Measurements from ENCODE around the gene YIPF5.

Gene YIPF5

GRCh38 chr5:144205141-144205551, 34.7 kb upstream of the YIPF5 start:
- peak overlapping the region; percentile 16 for H3K4me3 ChIP-seq (replicated peaks; ENCODE audit: low read depth, low read length)
- DNase-seq (ENCODE audit: extremely low read depth, low read depth) = no peak
- no peak for TF ChIP-seq CTCF (IDR thresholded peaks at IDR 0.05; ENCODE audit: low read depth, low read length, missing control alignments)

- DNase-seq (ENCODE audit: extremely low read depth, low read depth) = peak; percentile 46
- peak; percentile 78 for TF ChIP-seq CTCF (IDR thresholded peaks at IDR 0.05; ENCODE audit: low read depth, low read length, missing control alignments)
- H3K4me3 ChIP-seq (replicated peaks; ENCODE audit: low read depth, low read length) = no peak overlapping the region
These were observed 33.5 kb upstream of the YIPF5 start for GRCh38 chr5:144203750-144204596.

- no peak overlapping the region for H3K4me3 ChIP-seq (replicated peaks; ENCODE audit: low read depth, low read length)
- no peak for DNase-seq (ENCODE audit: extremely low read depth, low read depth)
- TF ChIP-seq CTCF (IDR thresholded peaks at IDR 0.05; ENCODE audit: low read depth, low read length, missing control alignments) = no peak
These were observed 32.3 kb upstream of the YIPF5 start for GRCh38 chr5:144202726-144203125.

GRCh38 chr5:144202072-144202471, 31.6 kb upstream of the YIPF5 start:
- H3K4me3 ChIP-seq (replicated peaks; ENCODE audit: low read depth, low read length) = no peak overlapping the region
- no peak for TF ChIP-seq CTCF (IDR thresholded peaks at IDR 0.05; ENCODE audit: low read depth, low read length, missing control alignments)
- DNase-seq (ENCODE audit: extremely low read depth, low read depth) = no peak

GRCh38 chr5:144201588-144201987, 31.1 kb upstream of the YIPF5 start:
- no peak for DNase-seq (ENCODE audit: extremely low read depth, low read depth)
- no peak for TF ChIP-seq CTCF (IDR thresholded peaks at IDR 0.05; ENCODE audit: low read depth, low read length, missing control alignments)
- H3K4me3 ChIP-seq (replicated peaks; ENCODE audit: low read depth, low read length) = no peak overlapping the region

- TF ChIP-seq CTCF (IDR thresholded peaks at IDR 0.05; ENCODE audit: low read depth, low read length, missing control alignments) = no peak
- no peak for DNase-seq (ENCODE audit: extremely low read depth, low read depth)
- no peak overlapping the region for H3K4me3 ChIP-seq (replicated peaks; ENCODE audit: low read depth, low read length)
These were observed 27.9 kb upstream of the YIPF5 start for GRCh38 chr5:144198386-144198785.
